HG02763 (cell line): Measurements from ENCODE around the gene SYNGAP1.
"Not testable (repeated sequence)": the region's sequence is repeated elsewhere in the genome, so short reads cannot be mapped to it uniquely, and the experiment has no call there.

ENCODE experiments used
- ATAC-seq: cut with Tn5 transposase; IDR thresholded peaks from one replicate; pipeline ENCODE4 v1.9.1; 2021; ENCODE audit warnings: mild to moderate bottlenecking, moderate library complexity; ENCODE audit not compliant: unreplicated experiment

SYNGAP1 gene

DNA sequence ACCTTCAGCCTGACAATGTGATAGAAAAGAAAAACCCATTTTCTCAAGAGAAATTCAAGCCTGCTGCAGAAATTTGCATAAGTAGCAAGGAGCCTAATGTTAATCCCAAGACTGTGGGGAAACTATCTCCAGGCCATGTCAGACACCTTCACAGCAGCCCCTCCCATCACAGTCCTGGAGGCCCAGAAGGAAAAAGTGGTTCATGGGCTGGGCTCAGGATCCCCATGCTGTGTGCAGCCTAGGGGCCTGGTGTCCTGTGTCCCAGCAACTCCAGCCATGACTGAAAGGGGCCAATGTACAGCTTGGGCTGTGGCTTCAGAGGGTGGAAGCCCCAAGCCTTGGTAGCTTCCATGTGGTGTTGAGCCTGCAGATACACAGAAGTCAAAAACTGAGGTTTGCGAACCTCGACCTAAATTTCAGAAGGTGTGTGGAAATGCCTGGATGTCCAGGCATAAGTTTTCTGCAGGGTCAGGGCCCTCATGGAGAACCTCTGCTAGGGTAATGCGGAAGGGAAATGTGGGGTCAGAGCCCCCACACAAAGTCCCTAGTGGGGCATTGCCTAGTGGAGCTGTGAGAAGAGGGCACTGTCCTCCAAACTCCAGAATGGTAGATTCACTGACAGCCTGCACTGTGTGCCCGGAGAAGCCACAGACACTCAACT lies 46.3 kb downstream of the SYNGAP1 start:
- ATAC-seq, result no peak

DNA sequence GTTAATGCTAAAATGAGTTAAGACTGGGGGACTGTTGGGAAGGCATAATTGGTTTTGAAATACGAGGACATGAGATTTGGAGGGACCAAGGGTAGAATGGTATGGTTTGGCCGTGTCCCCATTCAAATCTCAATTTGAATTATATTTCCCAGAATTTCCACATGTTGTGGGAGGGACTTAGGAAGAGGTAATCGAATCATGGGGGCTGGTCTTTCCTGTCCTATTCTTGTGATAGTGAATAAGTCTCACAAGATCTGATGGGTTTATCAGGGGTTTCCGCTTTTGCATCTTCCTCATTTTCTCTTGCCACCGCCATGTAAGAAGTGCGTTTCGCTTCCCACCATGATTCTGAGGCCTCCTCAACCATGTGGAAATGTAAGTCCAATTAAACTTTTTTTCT lies 47.2 kb downstream of the SYNGAP1 start:
- ATAC-seq, result no peak

DNA sequence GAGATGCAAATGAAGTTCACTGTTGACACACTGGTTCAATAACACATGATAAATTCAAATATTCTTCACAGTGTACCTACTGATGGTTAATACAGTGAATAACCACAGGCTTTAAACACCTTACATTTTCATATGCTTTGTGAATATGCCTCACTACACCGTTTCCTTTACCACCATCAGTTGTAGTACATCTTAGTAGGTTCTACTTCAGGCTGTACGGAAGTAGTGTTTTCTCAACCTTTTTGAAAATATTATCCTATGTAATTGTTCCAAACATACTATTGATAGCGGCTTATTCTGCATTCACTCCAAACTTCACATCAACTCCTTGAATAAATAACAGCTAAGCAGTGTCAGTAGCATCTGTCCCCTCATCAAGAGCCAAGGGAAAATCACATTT lies 49.8 kb downstream of the SYNGAP1 start:
- ATAC-seq, result no peak

DNA sequence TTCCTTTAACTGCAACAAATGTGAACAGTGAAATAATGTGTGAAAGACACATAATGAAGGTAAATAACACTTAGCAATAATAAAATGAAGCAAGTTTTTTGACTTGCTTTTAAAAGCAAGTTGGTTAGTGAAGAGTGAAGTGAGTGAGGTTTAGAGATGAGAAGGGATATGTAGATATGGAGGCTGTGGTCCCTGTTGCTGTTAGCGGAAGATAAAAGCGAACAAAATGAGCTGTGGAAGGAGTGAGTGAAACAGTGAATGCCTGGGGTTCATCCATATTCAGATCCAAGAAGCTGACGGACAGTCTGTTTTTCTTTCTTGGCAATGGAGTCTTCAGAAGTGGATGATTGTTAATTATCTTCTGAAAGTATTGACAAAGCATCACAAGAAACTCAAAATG lies 58.0 kb downstream of the SYNGAP1 start:
- no peak for ATAC-seq

DNA sequence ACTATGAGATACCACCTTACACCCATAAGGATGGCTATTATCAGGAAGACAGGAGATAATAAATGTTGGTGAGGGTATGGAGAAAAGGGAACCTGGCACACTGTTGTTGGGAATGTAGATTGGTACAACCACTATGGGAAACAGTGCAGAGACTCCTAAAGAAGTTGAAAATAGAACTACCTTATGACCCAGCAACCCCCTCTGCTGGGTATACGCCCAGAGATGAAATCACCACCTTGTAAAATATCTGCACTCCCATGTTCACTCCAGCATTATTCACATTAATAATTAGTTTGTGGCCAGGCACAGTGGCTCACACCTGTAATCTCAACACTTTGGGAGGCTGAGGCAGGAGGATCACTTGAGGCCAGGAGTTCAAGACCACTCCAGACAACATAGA lies 61.3 kb downstream of the SYNGAP1 start:
- no peak for ATAC-seq

DNA sequence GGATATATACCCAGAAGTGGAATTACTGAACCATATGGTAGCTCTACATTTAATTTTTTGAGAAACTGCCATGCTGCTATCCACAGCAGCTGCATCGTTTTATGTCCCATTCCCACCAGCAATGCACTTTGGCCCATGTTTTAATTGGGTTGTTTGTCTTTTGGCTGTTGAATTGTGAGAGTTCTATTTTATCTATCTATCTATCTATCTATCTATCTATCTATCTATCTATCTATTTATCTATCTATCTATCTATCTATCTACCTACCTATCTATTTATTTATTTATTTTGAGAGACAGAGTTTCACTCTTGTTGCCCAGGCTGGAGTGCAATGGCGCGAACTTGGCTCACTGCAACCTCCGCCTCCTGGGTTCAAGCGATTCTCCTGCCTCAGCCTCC lies 62.8 kb downstream of the SYNGAP1 start:
- not testable (repeated sequence) for ATAC-seq

DNA sequence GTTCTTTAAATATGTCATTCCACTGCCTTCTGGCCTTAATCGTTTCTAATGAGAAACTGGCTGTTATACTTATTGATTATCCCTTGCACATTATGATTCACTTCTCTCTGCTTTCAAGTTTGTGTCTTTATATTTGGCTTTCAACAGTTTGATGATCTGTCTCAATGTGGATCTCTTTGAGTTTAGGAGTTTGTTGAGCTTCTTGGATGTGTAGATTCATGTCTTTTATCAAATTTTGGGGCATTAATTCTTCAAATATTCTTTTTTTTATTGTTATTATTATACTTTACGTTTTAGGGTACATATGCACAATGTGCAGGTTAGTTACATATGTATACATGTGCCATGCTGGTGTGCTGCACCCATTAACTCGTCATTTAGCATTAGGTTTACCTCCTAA lies 63.8 kb downstream of the SYNGAP1 start:
- ATAC-seq, result no peak

DNA sequence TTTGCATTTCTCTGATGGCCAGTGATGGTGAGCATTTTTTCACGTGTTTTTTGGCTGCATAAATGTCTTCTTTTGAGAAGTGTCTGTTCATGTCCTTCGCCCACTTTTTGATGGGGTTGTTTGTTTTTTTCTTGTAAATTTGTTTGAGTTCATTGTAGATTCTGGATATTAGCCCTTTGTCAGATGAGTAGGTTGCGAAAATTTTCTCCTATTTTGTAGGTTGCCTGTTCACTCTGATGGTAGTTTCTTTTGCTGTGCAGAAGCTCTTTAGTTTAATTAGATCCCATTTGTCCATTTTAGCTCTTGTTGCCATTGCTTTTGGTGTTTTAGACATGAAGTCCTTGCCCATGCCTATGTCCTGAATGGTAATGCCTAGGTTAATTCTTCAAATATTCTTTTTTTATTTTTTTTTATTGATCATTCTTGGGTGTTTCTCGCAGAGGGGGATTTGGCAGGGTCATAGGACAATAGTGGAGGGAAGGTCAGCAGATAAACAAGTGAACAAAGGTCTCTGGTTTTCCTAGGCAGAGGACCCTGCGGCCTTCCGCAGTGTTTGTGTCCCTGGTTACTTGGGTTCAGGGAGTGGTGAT lies 64.9 kb downstream of the SYNGAP1 start:
- ATAC-seq, result not testable (repeated sequence)

DNA sequence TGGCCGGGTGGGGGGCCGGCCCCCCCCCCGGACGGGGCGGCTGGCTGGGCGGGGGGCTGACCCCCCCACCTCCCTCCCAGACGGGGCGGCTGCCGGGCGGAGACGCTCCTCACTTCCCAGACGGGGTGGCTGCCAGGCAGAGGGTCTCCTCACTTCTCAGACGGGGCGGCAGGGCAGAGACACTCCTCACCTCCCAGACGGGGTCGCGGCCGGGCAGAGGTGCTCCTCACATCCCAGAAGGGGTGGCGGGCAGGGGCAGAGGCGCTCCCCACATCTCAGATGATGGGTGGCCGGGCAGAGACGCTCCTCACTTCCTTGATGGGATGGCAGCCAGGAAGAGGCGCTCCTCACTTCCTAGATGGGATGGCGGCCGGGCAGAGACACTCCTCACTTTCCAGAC lies 65.8 kb downstream of the SYNGAP1 start:
- ATAC-seq, result not testable (repeated sequence)

DNA sequence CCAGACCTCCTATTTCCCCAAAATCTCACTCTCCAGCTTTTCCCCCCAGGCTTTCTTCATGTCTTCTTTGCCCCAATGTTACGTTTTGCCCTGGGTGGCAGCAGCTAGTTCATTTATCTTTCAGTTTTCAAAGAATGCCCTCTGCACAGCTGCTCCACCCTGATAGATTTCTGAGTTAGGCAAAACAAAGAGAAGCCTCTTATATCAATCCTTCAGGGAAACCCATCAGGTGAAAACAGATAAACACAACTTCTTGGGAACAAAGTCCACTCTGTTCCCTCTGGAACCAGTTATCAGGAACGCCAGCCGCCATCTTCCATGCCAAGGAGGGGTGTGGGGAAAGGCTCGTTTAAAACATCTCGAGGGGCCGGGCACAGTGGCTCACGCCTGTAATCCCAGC lies 68.5 kb downstream of the SYNGAP1 start:
- ATAC-seq, result no peak

DNA sequence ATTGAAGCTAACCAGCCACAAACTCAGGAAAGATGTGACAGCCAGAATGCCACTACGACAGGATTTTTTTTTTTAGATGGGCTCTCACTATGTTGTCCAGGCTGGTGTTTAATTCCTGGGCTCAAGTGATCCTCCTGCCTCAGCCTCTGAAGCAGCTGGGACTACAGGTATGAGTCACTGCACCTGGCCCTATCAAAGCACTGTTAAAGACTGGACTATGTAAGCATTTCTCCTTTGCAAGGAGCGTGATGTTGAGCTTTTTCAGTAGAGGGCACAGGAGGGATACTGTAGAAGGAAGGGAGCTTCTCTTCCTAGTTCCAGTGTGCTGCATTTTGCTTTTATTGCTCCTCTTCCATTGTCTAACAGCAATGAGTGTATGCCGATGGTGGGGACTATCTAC lies 70.3 kb downstream of the SYNGAP1 start:
- no peak for ATAC-seq

DNA sequence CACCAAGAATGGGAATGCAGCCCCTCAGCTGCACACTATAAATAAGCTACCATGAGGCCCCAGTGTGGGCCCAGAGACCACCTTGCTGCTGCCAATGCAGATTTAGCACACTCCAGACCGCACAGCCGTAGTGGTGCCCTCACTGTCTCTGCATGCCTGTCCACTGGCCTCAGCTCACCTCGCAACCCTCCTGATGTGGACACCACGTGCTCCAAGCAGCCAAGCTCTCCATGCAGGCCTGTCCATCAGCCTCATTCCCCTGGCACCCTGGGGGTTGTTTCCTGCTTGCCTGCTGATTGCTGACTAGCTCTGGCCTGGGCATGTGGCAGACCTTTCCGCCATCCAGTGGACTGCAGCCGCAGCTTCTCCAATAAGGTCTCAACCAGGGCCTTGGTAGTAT lies 70.8 kb downstream of the SYNGAP1 start:
- no peak for ATAC-seq

DNA sequence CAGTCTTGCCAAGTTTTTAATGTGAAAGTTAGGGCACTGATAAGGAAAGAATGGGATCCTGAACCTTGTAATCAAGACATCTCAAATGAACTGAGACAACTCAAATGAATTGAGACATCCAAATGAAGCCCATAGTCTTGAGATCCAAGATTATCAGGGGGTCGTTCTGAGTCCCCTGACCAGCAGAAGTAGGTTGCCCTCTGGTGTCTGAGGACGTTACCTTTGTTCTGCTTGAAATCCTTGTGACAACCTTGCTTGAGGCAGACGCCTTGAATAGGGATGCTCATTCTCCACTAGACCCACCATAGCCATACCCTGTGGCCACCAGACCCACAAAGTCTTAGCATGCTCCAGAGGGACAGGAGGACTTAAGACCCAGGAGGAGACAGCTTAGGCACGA lies 72.2 kb downstream of the SYNGAP1 start:
- ATAC-seq, result no peak

DNA sequence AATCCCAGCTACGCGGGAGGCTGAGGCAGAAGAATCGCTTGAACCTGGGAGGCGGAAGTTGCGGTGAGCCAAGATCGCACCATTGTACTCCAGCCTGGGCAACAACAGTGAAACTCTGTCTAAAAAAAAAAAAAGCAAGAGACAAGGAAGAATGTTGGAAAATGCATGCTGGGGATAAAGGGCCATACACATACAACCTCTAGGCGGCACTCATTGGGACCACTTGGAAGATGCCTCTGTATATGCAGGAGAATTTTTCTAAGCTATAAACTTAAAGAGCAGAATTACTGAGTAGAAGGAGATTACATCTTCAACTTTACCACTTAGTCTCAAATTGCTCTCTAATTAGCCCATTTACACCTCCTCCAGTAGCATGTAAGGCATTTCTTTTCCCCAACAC lies 77.3 kb downstream of the SYNGAP1 start:
- ATAC-seq, result no peak

DNA sequence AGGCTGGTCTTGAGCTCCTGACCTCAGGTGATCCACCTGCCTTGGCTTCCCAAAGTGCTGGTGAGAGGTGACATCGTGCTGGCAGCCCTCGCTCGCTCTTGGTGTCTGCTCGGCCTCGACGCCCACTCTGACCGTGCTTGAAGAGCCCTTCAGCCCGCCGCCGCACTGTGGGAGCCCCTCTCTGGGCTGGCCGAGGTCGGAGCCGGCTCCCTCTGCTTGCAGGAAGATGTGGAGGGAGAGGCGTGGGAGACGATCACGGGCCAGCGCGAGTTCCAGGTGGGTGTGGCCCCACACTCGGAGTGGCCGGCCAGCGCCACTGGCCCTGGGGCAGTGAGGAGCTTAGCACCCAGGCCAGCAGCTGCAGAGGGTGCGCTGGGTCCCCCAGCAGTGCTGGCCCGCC lies 82.6 kb downstream of the SYNGAP1 start:
- no peak for ATAC-seq

DNA sequence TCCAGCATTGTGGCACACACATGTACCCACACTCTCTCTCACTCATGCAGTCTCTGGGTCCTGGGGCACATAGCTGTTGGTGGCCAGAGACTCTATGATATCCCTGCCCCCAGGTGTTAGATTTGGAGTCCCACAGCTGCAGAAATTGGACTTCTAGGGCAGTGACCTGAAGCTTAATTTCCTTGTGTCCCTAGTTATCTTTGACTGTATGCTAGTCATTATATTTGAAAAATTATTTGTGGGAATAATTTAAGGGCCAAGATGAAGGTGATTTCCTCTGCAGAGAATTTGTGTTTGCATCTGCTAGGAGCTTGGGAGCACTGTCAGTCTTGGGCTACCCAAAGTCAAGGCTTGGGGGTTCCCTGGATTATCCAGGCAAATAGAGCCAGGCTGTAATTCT lies 84.6 kb downstream of the SYNGAP1 start:
- no peak for ATAC-seq
